OCI-LY7 (cell line): ENCODE data around the gene KIF26A. TPM values are rescaled to one million over a fixed set of nuclear protein-coding genes. Genes with fewer than 3 reads are reported as not detected.

Source experiments
- Bru-seq: library from RNA; stranded (reverse); fragments of 400-500 nt; gene quantifications from one replicate; lab custom pipeline; 2021; lab: Mats Ljungman, UMichigan
- BruChase-seq, 2 experiments: library from RNA; stranded (reverse); fragments of 400-500 nt; gene quantifications; one replicate each; lab custom pipeline; 2021; lab: Mats Ljungman, UMichigan
- BruUV-seq: library from RNA; stranded (reverse); fragments of 400-500 nt; replicated peaks from 2 replicates; lab custom pipeline; 2021; lab: Mats Ljungman, UMichigan
- CTCF ChIA-PET: fragments of 300-600 bp; sonication (Branson Sonifier 250); formaldehyde crosslinking; loops from one replicate; lab custom pipeline; 2022; ENCODE audit warnings: antibody characterized with exemption; ENCODE audit not compliant: unreplicated experiment; lab: Charles Lee
- POLR2A ChIA-PET: fragments of 300-600 bp; sonication (Branson Sonifier 250); formaldehyde crosslinking; loops from one replicate; lab custom pipeline; 2022; ENCODE audit warnings: antibody characterized with exemption; lab: Charles Lee
- DNase-seq: peaks from one replicate; pipeline ENCODE4 v3.0.0-alpha.2; 2015; ENCODE audit warnings: low spot score
- H2AFZ ChIP-seq: fragments of 200-600 bp; sonication (generic), shearing (Covaris generic); 2 replicates; pipeline ENCODE4 v1.6.1; 2014; ENCODE audit warnings: mild to moderate bottlenecking, antibody characterized with exemption, low read length, moderate library complexity
- H3K27ac ChIP-seq: fragments of 200-600 bp; sonication (generic); 2 replicates; pipeline ENCODE4 v1.5.1; 2014; ENCODE audit warnings: mixed run types, low read depth, mild to moderate bottlenecking, moderate library complexity, low read length, inconsistent platforms; ENCODE audit not compliant: poor library complexity, severe bottlenecking
- H3K36me3 ChIP-seq: fragments of 200-600 bp; sonication (generic); 2 replicates; pipeline ENCODE4 v1.6.1; 2014; ENCODE audit warnings: mild to moderate bottlenecking, antibody characterized with exemption, low read length, moderate library complexity, mixed read lengths; ENCODE audit not compliant: insufficient read depth
- H3K4me1 ChIP-seq: fragments of 200-600 bp; sonication (generic); 2 replicates; pipeline ENCODE4 v1.5.1; 2014; ENCODE audit warnings: mild to moderate bottlenecking, low read length; ENCODE audit not compliant: insufficient read depth, poor library complexity, severe bottlenecking
- H3K4me2 ChIP-seq: fragments of 200-600 bp; sonication (generic); 2 replicates; pipeline ENCODE4 v1.6.1; 2014; ENCODE audit warnings: mild to moderate bottlenecking, low read length
- H3K4me3 ChIP-seq: fragments of 200-600 bp; sonication (generic); 2 replicates; pipeline ENCODE4 v1.5.1; 2014; ENCODE audit warnings: mild to moderate bottlenecking, low read depth, low read length; ENCODE audit not compliant: poor library complexity, severe bottlenecking
- H3K79me2 ChIP-seq: fragments of 200-600 bp; sonication (generic); 2 replicates; pipeline ENCODE4 v1.6.1; 2016; ENCODE audit warnings: low read depth, mild to moderate bottlenecking, low read length, moderate library complexity, mixed read lengths; ENCODE audit not compliant: insufficient read depth
- H3K9me2 ChIP-seq: fragments of 200-600 bp; sonication (generic); 2 replicates; pipeline ENCODE4 v1.6.1; 2016; ENCODE audit warnings: mild to moderate bottlenecking, low read length, mixed read lengths; ENCODE audit not compliant: insufficient read depth
- H3K9me3 ChIP-seq: fragments of 200-600 bp; sonication (generic); 2 replicates; pipeline ENCODE4 v1.6.1; 2014; ENCODE audit warnings: mild to moderate bottlenecking, mixed run types, low read length, mixed read lengths
- H4K20me1 ChIP-seq: fragments of 200-600 bp; sonication (generic); 2 replicates; pipeline ENCODE4 v1.6.1; 2014; ENCODE audit warnings: mild to moderate bottlenecking, antibody characterized with exemption, low read length, moderate library complexity, mixed read lengths; ENCODE audit not compliant: insufficient read depth
- CTCF ChIP-seq: fragments of 200-600 bp; sonication (generic); conservative IDR thresholded peaks from 2 replicates; pipeline ENCODE4 v1.5.1; 2014; ENCODE audit warnings: mild to moderate bottlenecking, antibody characterized with exemption, low read length, moderate library complexity, mixed read lengths
- EZH2phosphoT487 ChIP-seq: fragments of 200-600 bp; sonication (generic); IDR thresholded peaks from 2 replicates; pipeline ENCODE4 v1.6.1; 2018; ENCODE audit warnings: low read depth, borderline replicate concordance, mild to moderate bottlenecking, mixed run types, antibody characterized with exemption, low read length, moderate library complexity, mixed read lengths
- intact Hi-C: fragments of 100-400 bp; cut with micrococcal nuclease; formaldehyde crosslinking; loops from one replicate; pipeline ENCODE4 v1.10.0; 2022; ENCODE audit not compliant: unreplicated experiment
- long read RNA-seq: library from polyadenylated mRNA; stranded (forward); transcript quantifications from one replicate; pipeline ENCODE4 v2.0.0, GENCODE V29; 2022
- total RNA-seq, 2 experiments: library from RNA; depleted of rRNA in 1 of 2; stranded (reverse); fragments of >200 nt in 1 of 2; shearing (Covaris generic) in 1 of 2; gene quantifications; 2 replicates each; pipeline ENCODE4 v1.2.3, GENCODE V29; 2014 to 2022

The KIF26A gene
- total RNA-seq (2014; rRNA removed; shearing (Covaris generic)) (not detected in 2 replicates), total RNA-seq (2022) (not detected in 2 replicates), Bru-seq, nascent RNA (not detected), BruChase-seq, experiment 1, labeled RNA remaining after a 6-hour chase (not detected), BruChase-seq, experiment 2, labeled RNA remaining after a 2-hour chase (not detected)
- long read RNA-seq, result 0 reads

- H3K4me3 ChIP-seq, result no peak within 1 kb of the TSS
- POLR2A ChIA-PET, result no interaction called here
- intact Hi-C loops, result no loop called here
- H3K36me3 ChIP-seq, result no peaks in the 10 kb centered on the region
- BruUV-seq, result no TSS peak
- no peaks in the 10 kb centered on the region for H3K9me3 ChIP-seq
- no peak within 1 kb of the TSS for H2AFZ ChIP-seq
- no peaks in the 10 kb centered on the region for H3K79me2 ChIP-seq
- CTCF ChIA-PET, result no interaction called here
- TF ChIP-seq EZH2phosphoT487 (no peak), CTCF (no peak)
- H3K9me2 ChIP-seq, result no peaks in the 10 kb centered on the region
- H3K4me1 ChIP-seq, result no peaks in the 10 kb centered on the region
- no peak within 1 kb of the TSS for H3K27ac ChIP-seq
- H4K20me1 ChIP-seq, result no peaks in the 10 kb centered on the region
- H3K4me2 ChIP-seq, result no peak within 1 kb of the TSS
- no peak for DNase-seq
Measured at GRCh38 chr14:104138098-104138717, at the start of gene KIF26A. TSS of gene KIF26A (plus strand) at chr14:104138587. CDS start at chr14:104138723, 136 bp downstream.

GRCh38 chr14:104090071-104090748 is 48.2 kb upstream of the KIF26A start:
- H3K9me3 ChIP-seq, result no peaks in the 10 kb centered on the region
- H3K4me1 ChIP-seq, result no peaks in the 10 kb centered on the region
- TF ChIP-seq EZH2phosphoT487 (no peak), CTCF (no peak)
- BruUV-seq, result no TSS peak
- no peak overlapping the region for H3K27ac ChIP-seq
- intact Hi-C loops, result no loop called here
- ChIA-PET POLR2A (no interaction called here), CTCF (no interaction called here)
- no peak overlapping the region for H3K4me2 ChIP-seq
- no peaks in the 10 kb centered on the region for H3K9me2 ChIP-seq
- H3K36me3 ChIP-seq, result no peaks in the 10 kb centered on the region
- H2AFZ ChIP-seq, result no peak overlapping the region
- no peaks in the 10 kb centered on the region for H3K79me2 ChIP-seq
- H3K4me3 ChIP-seq, result no peak overlapping the region
- no peak for DNase-seq
- no peaks in the 10 kb centered on the region for H4K20me1 ChIP-seq
